Lung microvascular endothelial cell (primary cell): ENCODE measurements around the gene MAP1S. TPM values are rescaled to one million over a fixed set of nuclear protein-coding genes. Genes with fewer than 3 reads are reported as not detected.

Experiments used
- DNase-seq, 2 donors: peaks; one replicate each; pipeline versions ENCODE4 v3.0.0 to v3.0.0-alpha.2; 2010; ENCODE audit warnings: low read depth in 2 of 2
- total RNA-seq: library from RNA; depleted of rRNA; stranded (reverse); fragments of >200 nt; gene quantifications from 2 replicates; pipeline ENCODE4 v1.2.1, GENCODE V29; 2014

MAP1S gene
- total RNA-seq, 1 donor from 2014 or later = 26.0 TPM

DNA sequence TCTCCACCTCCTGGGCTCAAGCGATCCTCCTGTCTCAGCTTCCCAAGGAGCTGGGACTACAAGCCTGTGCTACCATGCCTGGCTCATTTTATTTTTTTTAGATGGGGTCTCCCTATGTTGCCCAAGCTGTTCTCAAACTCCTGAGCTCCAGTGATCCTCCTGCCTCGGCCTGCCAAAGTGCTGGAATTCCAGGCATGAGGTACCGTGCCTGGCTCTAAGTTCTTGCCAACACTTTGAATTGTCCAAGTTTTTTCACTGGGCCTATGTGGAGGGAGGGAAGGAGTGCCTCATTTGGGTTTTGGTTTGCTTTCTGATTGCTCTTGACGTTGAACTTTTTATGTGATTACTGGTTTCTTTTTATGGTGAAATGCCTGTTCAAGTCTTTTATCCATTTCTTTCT is 26.7 kb upstream of the MAP1S start:
- DNase-seq = no peak

DNA sequence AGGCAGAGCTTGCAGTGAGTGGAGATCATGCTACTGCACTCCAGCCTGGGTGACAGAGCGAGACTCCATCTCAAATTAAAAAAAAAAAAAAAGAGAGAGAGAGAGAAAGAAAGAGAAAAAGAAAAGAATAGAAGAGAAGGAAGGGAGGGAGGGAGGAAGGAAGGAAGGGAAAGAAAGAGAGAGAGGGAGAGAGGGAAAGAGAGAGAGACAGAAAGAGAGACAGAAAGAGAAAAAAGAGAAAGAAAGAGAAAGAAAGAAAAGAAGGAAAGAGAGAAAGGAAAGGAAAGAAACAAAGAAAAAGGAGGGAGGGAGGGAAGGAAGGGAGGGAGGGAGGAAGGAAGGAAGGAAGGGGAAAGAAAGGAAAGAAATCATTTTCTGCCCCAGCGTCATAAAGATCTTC is 24.1 kb upstream of the MAP1S start:
- no peak for DNase-seq

- peak; percentile 78 to 79 for DNase-seq
These were observed 15.3 kb upstream of the MAP1S start for GRCh38 chr19:17703824-17704463.

DNA sequence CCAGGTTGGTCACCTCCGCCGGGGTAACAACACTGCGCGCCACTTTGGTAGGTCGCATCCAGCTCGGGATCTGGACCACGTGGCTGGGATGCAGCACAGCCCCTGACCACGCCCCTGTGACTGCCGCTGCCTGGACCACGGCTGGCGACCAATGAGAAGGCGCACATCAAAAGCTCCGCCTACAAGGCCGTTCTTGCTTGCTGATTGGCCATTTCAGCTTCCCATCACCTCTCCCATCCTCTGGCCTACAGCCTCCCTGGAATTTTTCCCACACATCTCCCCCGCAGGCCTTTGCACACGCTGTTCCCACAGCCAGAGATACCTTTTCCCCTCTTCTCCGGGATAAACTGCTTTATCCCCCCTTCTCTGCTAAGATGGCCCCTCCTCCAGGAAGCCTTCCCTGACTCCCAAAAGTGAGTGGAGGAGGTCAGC is 12.5 kb upstream of the MAP1S start:
- peak; percentile 55 to 60 for DNase-seq

DNA sequence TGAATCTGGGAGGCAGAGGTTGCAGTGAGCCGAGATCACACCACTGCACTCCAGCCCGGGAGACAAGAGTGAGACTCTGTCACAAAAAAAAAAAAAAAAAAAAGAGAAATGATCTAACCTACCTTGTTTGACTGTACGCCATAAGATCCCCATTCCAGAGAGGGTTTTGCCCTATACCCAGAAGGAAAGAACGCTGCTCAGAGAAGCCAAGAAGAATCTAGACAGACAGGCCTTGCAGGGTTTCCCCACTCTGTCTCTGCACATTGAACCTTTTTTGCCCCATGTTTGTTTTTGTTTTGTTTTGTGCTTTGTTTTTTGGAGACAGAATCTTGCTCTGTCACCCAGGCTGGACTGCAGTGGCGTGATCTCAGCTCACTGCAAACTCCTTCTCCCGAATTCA is 7.4 kb upstream of the MAP1S start:
- no peak for DNase-seq

DNA sequence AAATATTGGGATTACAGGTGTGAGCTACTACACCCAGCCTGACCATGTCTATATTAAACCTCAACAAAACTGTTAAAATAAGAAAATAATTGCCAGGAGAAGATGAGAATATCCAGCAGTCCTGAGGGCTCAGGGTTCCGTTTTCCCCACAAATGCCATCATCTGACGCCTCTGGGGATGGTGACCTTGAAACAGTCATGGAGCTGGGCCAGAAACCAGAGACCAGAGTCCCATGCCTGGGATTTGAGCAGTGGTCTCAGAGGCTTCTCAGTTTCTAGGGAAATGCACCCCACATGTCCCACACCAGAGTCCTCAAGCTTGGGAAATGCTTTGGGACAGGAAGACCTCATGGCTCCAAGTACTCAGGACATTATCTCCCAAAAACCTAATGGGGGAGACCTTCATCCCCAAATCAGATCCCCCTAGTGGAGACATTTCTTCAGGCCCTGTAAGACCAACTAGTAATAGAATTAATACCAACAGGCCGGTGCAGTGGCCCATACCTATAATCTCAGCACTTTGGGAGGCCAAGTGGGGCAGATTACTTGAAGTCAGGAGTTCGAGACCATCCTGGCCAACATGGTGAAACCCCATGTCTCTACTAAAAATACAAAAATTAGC is 2.9 kb upstream of the MAP1S start:
- DNase-seq = no peak

- DNase-seq = no peak
These were observed 732 bp upstream of the MAP1S start for GRCh38 chr19:17718550-17718946.

- no peak for DNase-seq
These were observed 585 bp downstream of the MAP1S start for GRCh38 chr19:17719730-17720400.

- DNase-seq = peak; percentile 45 to 51
These were observed 1.2 kb downstream of the MAP1S start for GRCh38 chr19:17720440-17720839.

DNA sequence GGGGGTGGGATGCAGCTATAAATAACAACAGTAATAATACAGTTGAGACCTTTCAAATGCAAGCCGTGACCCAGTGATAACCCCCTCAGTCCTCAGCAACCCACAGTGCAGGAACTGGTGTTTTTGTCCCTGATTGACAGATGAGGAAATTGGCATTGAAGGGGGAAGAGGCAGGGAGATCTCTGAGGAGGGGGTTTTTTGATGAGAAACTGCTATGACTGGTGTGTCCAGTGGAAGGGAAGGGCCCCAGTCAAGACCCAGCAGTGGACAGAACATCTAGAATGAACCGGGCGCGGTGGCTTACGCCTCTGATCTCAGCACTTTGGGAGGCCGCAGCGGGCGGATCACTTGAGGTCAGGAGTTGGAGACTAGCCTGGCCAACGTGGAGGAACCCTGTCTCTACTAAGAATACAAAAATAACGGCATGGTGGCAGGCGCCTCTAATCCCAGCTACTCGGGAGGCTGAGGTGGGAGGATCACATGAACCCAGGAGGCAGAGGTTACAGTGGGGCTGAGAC is 1.9 kb downstream of the MAP1S start:
- DNase-seq = no peak

DNA sequence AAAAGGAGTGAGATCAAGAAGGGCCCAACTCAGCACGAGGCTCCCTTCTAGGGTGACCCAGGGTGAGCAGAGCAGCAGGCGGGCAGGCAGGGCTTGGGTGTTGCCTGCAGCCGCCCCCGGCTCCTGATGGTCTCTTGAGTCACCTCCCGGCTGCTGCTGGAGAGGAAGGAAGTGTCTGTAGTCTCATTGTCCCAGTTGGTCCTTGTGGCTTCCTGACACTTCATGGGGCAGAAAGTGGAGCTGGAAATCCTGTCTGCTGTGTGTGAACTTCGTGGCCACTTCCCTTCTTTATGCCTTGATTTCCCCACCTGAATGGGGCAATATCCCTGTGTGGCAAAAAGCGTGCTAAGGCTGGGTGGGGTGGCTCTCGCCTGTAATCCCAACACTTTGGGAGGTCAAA is 2.5 kb downstream of the MAP1S start:
- DNase-seq = peak; percentile 65 to 87

DNA sequence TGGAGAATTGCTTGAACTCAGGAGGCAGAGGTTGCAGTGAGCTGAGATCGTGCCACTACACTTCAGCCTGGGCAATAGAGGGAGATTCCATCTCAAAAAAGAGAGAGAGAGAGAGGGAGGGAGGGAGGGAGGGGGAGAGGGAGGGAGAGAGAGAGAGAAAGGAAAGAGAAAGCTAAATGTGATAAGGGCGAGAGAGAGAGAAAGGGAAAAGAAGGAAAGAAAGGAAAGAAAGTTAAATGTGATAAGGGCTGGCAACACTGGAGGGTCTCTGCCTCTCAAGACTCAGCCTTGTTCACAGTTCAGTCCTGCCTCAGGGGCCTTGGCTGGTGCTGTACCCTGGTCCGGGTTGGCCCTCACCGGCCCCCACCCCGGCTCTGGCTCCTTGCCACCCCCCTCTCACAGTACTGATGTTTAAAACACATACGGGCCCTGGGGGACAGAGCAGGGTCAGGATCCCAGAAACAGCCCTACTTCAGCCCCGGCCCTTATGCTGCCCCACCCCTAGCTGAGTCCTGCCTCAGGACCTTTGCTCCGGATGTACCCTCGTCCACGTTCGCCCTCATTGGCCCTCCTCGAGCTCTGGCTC is 3.5 kb downstream of the MAP1S start:
- DNase-seq = no peak

DNA sequence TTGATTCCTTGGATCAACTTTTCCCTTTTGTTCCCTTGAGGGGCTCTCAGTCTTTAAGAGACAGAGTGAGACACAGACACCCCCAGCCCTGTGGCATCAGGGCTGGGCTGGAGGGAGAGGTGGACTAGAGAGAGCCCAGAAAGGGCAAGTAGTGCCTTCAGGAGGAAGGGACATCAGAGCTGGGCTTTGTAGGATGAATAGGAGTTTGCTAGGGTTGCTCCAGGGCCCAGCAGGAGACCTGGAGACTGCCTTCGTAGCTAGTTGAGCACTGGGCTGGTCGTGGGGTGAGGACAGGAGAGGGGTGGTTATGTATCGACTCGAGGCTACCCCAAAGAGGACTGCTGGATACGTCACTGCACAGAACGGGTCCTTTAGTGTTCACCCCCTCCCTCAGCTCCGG is 5.4 kb downstream of the MAP1S start:
- DNase-seq = no peak

DNA sequence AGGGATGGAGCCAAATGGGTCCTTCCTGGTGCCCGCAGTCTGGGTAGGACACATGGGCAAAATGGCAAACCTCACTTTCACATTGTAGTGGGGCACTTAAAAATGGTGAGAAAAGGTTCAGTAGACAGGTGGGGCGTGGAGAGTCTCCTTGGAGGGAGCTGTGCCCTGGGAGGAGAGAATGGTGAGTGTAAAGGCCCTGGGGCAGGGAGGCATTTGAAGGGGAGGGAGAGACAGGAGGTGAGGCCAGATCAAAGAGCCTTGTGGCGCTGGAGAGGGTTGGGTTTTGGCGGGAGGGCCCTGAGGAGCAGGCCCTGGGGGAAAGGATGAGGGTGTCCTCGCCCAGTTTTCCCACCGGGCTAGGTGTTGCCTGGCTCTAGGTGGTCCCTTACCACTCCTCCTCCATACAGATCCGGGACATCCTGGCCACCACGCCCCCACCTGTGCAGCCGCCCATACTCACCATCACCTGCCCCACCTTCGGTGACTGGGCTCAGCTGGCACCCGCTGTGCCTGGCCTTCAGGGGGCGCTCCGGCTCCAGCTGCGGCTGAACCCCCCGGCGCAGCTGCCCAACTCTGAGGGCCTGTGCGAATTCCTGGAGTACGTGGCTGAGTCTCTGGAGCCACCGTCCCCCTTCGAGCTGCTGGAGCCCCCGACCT is 6.3 kb downstream of the MAP1S start:
- no peak for DNase-seq

GRCh38 chr19:17726136-17726741 is 7.0 kb downstream of the MAP1S start:
- DNase-seq = no peak

DNA sequence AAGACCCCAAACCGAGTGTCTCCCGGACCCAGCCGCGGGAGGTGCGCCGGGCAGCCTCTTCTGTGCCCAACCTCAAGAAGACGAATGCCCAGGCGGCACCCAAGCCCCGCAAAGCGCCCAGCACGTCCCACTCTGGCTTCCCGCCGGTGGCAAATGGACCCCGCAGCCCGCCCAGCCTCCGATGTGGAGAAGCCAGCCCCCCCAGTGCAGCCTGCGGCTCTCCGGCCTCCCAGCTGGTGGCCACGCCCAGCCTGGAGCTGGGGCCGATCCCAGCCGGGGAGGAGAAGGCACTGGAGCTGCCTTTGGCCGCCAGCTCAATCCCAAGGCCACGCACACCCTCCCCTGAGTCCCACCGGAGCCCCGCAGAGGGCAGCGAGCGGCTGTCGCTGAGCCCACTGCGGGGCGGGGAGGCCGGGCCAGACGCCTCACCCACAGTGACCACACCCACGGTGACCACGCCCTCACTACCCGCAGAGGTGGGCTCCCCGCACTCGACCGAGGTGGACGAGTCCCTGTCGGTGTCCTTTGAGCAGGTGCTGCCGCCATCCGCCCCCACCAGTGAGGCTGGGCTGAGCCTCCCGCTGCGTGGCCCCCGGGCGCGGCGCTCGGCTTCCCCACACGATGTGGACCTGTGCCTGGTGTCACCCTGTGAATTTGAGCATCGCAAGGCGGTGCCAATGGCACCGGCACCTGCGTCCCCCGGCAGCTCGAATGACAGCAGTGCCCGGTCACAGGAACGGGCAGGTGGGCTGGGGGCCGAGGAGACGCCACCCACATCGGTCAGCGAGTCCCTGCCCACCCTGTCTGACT is 7.9 kb downstream of the MAP1S start:
- no peak for DNase-seq

DNA sequence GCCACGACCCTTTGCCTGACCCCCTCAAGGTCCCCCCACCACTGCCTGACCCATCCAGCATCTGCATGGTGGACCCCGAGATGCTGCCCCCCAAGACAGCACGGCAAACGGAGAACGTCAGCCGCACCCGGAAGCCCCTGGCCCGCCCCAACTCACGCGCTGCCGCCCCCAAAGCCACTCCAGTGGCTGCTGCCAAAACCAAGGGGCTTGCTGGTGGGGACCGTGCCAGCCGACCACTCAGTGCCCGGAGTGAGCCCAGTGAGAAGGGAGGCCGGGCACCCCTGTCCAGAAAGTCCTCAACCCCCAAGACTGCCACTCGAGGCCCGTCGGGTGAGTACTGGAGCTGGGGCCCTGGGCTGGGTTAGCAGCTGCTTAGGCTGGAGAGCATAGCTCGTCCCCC is 8.6 kb downstream of the MAP1S start:
- DNase-seq = no peak

GRCh38 chr19:17733127-17733526 is 13.8 kb downstream of the MAP1S start:
- no peak for DNase-seq

- DNase-seq = no peak
These were observed 14.9 kb downstream of the MAP1S start for GRCh38 chr19:17734146-17734545.

DNA sequence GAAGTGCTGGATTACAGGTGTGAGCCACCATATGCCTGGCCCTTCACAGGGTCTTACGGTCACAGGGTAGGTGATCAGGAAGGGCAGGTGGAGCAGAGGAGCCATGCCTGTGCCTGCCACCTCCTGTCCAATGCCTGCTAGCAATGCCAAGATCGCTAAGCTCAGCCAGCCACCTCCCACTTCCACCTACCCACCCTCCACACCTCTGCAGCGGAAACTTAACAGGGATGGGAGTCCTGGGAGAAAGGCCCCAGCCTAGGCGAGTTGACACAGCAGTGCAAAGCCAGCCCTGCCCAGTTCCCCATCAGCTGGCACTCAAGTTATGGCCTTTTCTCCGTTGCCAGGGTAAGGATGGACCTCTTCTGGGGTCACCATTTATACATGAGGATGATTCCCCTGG is 16.1 kb downstream of the MAP1S start:
- no peak for DNase-seq
